ENCODE measurements around the gene PTPRM.

Gene PTPRM

GRCh38 chr18:8365006-8365405 lies 797.9 kb downstream of the PTPRM start:
- no peak for DNase-seq (ENCODE audit: low read depth)

DNA sequence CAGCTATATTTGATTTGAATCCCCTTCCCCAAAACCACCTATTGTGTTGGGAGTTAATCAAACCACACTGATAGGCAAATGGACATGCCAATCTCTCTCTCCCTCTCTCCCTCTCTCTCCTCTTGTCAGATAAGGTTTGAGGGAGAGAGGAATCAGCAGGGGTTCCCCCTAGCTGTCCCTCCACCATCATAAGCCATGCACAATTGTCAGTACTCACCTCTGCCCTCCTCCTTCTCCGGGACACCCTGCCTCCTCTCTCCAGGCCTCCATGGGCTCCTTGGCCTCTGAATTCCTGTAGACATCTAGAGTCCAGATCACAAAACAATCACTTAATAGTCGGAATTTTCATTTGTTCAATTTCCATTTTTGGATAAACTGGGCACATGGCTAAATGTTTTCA lies 798.4 kb downstream of the PTPRM start:
- DNase-seq (ENCODE audit: low read depth): no peak

- DNase-seq (ENCODE audit: low read depth): no peak
These were observed 799.0 kb downstream of the PTPRM start for GRCh38 chr18:8366070-8366469.

GRCh38 chr18:8366656-8367055 lies 799.5 kb downstream of the PTPRM start:
- no peak for DNase-seq (ENCODE audit: low read depth)

- DNase-seq (ENCODE audit: low read depth): no peak
These were observed 800.3 kb downstream of the PTPRM start for GRCh38 chr18:8367217-8367988.

DNA sequence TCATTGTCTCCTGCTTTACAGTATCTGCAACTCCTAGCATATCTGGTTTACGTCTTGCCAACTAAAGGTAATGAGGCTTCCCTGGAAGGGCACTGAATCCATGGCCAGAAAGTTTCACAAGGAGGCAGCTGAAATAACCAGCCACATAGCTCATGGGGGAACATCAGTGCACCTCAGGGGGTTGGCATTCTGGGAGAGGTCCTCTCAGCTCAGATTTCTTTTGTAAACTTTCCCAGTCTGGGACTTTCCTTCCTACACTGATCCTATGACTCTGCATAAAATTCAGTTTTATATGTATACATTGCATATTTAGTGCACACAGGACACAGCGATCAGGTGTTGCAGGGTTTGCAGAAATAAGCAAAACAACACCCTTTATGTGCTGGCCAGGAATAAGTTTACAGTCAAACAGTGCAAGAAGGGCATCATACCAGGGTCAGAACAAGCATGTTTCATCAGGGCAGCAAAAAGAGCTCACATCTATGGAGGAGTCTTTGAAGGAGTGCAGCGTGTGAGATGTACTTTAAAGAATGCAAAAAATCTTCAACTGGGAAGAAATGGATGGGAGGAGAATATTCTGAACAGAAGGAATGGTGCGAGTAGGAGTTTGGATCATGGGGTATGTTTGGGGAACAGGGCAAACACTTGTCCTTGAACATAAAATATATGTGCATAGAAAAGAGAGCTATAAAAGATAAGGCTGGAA lies 801.5 kb downstream of the PTPRM start:
- no peak for DNase-seq (ENCODE audit: low read depth)

GRCh38 chr18:8373486-8373885 lies 806.4 kb downstream of the PTPRM start:
- DNase-seq (ENCODE audit: low read depth): no peak

GRCh38 chr18:8374676-8375075 lies 807.6 kb downstream of the PTPRM start:
- no peak for DNase-seq (ENCODE audit: low read depth)

DNA sequence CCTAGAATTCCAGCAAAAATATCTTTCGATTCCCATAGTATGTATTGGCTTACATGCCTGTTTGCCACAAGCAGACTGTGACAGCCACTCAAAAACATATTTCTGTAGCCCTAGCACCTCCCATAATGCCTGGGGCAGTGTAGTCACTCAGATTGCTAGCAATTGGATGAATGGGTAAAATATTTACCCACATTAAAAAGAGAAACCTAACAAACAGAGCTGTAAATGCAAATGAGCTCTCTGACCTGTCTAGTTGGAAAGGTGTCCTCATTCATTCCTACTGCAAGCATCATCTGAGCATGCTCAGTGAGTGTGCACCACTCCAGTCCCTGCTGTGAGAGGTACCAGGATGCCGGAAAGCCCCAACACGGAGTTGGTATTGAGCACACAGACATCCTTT lies 808.1 kb downstream of the PTPRM start:
- no peak for DNase-seq (ENCODE audit: low read depth)

DNA sequence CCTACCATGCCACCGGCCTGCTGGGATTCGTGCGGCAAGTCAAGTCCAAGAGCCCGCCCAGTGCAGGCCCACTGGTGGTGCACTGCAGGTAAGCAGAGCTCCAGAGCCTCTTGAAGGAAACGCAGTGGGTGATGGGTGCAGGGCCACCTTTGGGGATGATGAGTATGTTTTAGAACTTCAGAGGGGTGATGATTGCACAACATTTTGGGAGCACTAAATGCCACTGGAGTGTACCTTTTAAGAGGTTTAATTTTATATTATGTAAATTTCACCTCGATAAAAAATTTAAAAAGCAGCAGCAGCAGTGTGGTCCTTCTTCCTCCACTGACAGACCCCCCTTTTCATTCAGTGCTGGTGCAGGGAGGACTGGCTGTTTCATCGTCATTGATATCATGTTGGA lies 809.0 kb downstream of the PTPRM start:
- DNase-seq (ENCODE audit: low read depth): no peak

- DNase-seq (ENCODE audit: low read depth): no peak
These were observed 812.2 kb downstream of the PTPRM start for GRCh38 chr18:8379187-8379941.

GRCh38 chr18:8380006-8380405 lies 812.9 kb downstream of the PTPRM start:
- DNase-seq (ENCODE audit: low read depth): no peak

- no peak for DNase-seq (ENCODE audit: low read depth)
These were observed 813.8 kb downstream of the PTPRM start for GRCh38 chr18:8380926-8381325.

DNA sequence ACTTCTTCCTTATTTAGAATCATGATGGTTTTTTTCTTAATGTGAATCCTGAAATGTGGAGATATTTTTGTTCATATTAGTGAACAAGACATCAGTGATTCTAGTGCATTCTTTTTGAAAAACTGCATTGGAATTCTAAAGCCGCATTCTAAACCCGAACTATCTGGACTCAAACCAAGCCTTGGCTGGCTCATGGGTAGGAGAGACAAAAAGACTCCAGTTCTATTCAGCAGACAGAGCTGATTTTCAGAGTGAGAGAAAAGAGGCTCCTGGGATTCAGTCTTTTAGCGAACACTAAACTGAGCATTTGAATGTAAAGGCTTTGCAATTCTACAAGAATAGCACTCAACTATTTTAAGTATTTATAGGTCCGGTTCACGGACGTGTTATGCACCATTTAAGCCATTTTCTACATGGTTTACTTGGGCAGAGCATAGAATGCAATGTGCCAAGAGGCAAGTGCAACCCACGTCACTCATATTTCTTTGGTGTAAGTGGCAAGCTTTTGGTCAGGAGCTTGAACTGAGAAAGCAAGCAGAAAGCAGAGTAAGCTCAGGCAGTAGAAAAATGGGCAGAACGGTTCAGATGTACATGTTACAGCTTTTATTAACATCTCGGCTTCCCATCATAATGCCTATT lies 814.8 kb downstream of the PTPRM start:
- DNase-seq (ENCODE audit: low read depth): no peak

GRCh38 chr18:8385400-8385799 lies 818.3 kb downstream of the PTPRM start:
- no peak for DNase-seq (ENCODE audit: low read depth)

DNA sequence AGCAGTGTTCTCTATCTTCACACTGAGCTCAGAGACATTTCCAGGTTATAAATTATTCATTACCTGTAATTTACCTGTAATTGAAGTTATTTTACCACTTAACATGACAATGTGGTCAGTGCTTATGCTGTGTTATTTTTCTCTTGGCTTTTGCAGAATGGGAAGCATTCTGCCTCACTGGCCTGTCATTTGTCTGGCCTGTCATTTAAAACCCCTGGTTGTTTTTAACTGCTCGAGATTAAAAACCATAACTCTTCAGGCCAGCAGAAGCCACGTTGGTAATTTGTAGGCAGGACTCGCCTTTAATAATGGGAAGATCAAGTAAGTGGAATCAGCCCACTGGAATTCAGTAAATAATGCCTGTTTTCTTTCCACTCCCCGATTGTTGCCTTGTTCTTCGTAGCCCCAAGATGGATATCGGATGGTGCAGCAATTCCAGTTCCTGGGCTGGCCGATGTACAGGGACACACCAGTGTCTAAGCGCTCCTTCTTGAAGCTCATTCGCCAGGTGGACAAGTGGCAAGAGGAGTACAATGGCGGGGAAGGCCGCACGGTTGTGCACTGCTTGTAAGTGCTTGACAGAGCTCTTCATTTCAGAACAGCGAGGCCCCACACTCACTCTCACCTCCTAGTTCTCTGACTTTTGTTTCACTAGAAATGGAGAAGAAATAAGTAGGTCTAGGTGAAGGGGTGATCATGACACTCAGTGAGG lies 819.7 kb downstream of the PTPRM start:
- DNase-seq (ENCODE audit: low read depth): no peak

DNA sequence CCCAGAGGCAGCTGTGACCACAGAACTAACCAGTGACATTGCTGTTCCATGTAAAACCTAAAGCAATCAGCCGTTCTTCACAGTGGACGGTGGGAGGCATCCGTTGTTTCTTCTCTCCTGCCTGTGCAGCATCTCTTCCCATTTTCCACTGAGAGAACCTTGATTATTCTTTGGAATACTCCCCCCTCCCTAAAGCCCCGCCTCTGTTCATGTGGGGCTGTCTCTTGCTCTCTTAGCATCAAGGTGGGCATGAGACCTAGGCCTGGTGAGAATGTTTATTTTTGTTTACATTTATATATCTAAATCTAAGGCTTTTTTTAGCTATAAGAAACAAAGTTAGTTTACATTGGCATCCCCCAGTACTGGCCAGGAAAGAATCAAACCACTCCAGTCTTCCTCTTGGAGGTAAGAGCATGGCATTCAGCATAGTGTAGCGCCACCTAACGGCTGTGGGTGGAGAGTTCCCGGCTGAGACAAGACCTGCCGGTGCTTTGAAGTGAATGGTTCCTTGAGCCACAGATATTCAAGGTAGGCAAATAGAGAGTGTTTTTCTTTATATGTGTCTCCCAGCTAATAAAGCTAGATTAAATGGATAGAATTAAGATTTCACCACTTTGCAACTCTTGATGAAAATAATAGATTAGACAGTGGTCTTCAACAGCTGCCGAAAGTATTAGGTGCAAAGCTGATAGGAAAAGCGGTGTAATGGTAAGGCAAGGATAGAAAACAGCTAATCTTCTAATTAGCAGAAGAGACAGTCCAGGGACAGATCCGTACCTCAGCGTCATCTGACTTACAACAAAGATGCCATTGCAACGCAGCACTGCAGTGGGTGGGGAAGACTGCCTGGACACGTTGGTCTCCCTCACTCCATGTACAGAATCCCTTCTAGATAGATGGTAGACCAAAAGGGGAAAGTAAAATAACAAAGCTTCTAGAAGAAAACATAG lies 822.5 kb downstream of the PTPRM start:
- no peak for DNase-seq (ENCODE audit: low read depth)

- DNase-seq (ENCODE audit: low read depth): no peak
These were observed 824.0 kb downstream of the PTPRM start for GRCh38 chr18:8391068-8391467.

DNA sequence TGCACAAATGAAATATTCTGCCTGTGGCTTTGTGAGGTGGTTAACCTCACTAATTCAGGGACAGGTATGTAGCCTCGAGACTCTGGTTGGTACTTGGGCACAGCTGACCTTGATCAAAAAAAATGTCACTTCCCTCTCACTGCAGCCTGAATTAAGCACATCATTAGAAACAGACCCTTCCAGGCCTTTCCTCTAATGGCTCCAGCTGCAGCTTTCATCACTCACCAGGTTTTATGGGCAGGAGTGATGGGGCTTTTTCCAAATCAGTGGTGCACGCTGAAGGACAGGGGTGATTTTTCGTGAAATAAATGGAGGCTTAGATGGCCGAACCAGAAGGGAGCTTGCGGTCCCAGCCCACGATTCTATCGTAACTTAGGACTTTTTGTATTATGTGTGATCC lies 829.1 kb downstream of the PTPRM start:
- DNase-seq (ENCODE audit: low read depth): no peak

DNA sequence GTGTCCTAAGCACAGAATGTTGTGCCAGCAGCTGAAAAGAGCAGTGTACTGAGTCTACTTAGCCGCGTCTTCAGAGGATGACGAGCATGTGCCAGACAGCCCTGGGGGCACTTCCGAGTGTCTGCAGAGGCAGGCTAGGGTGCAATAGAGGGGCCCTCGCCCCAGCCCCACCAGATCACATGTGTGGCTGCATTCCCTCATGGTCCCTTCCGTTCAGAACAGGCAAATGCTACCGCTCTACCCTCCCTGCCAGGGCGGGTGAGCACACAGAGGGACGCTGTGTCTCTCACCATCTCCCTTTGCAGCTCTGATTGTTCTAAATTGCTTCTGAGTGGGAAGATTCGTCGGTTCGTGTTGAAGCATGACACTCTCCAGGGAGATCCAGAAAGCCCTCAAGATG lies 829.9 kb downstream of the PTPRM start:
- no peak for DNase-seq (ENCODE audit: low read depth)

DNA sequence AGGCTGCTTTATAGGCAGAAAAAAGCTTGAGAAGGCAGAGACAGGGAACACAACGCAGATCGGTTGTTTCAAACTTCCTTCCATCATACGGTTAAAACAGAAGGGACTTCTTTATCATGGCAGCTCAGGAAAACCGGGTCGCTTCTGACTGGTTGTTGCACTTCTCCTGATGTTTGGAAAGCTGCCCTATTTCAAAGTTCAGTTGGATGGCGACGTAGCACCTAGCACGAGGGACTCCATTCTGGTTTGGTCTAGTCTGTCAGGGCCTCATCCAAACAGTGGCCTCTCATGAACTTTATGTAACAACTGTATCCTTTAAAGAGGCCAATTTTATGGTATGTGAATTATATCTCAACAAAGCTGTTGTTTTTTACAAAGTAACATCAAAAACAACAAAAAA lies 832.0 kb downstream of the PTPRM start:
- DNase-seq (ENCODE audit: low read depth): no peak

Measured in activated gamma-delta T cell treated with anti-CD3 and anti-CD28 coated beads, Interleukin-2, amount 50 U/mL, for 16 hours (primary cell).